Activated CD8-positive, alpha-beta memory T cell treated with anti-CD3 and anti-CD28 coated beads, Interleukin-2, amount 10 ng/mL, durations not matched to agents 7 days and 5 days (primary cell): Measurements from ENCODE around the gene OR1G1. TPM values are rescaled to one million over a fixed set of nuclear protein-coding genes. Genes with fewer than 3 reads are reported as not detected.
"Not testable (repeated sequence)": the region's sequence is repeated elsewhere in the genome, so short reads cannot be mapped to it uniquely, and the experiment has no call there.

Experiments used
- ATAC-seq: fragments of 150-1000 bp; cut with Tn5 transposase; one replicate; pipeline ENCODE4 v1.10.0; 2021; ENCODE audit warnings: moderate library complexity
- CTCF ChIA-PET: fragments of 350-600 bp; sonication (Branson Sonifier 250); formaldehyde crosslinking; loops from one replicate; lab custom pipeline; 2021; ENCODE audit warnings: antibody characterized with exemption; lab: Charles Lee
- DNase-seq: peaks from one replicate; pipeline ENCODE4 v3.0.0-alpha.2; 2020
- H3K27ac Mint-ChIP-seq: one replicate; pipeline ENCODE4 v1.8.0; 2021; ENCODE audit warnings: mild to moderate bottlenecking, mixed read lengths
- H3K27me3 Mint-ChIP-seq: one replicate; pipeline ENCODE4 v1.8.0; 2021; ENCODE audit warnings: mixed read lengths
- H3K36me3 Mint-ChIP-seq: one replicate; pipeline ENCODE4 v1.8.0; 2021; ENCODE audit warnings: mild to moderate bottlenecking, mixed read lengths
- H3K4me1 Mint-ChIP-seq: one replicate; pipeline ENCODE4 v1.8.0; 2021; ENCODE audit warnings: mixed read lengths
- H3K4me3 Mint-ChIP-seq: one replicate; pipeline ENCODE4 v1.8.0; 2021; ENCODE audit warnings: mild to moderate bottlenecking, moderate library complexity, mixed read lengths
- H3K9me3 Mint-ChIP-seq: one replicate; pipeline ENCODE4 v1.8.0; 2022; ENCODE audit warnings: low read depth, mixed read lengths
- total RNA-seq, 2 experiments: library from RNA; stranded (reverse); gene quantifications; one replicate each; pipeline ENCODE4 v1.2.3, GENCODE V29; 2021

The OR1G1 gene
- not detected for total RNA-seq

DNA sequence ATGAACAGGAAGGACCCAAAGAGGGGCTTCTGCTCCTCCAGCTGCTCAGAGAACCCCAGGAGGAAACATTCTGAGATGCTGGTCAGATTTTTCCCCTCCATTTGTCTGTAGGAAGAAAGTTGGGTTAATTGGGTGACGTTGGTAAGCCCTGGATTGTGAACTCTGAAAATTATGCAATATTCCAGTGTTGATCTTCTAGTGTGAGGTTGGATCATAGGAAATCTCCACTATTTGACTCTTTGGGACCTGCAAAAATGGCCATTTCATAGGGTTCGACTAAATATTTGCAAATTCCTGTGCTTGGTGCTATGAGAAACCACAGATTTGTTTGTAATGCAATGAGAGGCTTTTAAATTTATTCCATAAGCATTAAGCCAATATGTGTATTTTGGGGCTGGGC is at the start of gene OR1G1:
TSS of gene OR1G1 (minus strand) at position 101 of the 400 bp plus-strand sequence. CDS start at position 101, 0 bp downstream.
- Mint-ChIP-seq H3K4me1 (no peaks in the 10 kb centered on the region), H3K36me3 (no peaks in the 10 kb centered on the region), H3K27me3 (peaks cover 5% of the 10 kb centered on the region), H3K9me3 (no peaks in the 10 kb centered on the region), H3K27ac (no peak within 1 kb of the TSS), H3K4me3 (no peak within 1 kb of the TSS)
- ATAC-seq (no peak), DNase-seq (no peak)
- CTCF ChIA-PET = no interaction called here

DNA sequence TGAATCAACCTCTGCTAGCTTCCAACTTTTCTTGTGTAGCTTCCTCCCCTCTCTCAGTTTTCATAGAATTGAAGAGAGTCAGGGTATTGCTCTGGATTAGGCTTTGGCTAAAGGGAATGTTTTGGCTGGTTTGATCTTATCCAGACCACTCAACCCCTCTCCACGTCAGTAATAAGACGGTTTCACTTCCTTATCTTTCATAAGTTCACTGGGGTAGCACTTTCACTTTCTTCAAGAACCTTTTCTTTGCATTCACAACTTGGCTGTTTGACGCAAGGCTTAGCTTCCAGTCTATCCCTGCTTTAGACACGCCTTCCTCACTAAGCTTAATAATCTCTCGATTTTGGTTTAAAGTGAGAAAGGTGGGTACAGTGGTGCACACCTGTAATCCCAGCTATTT is 40.2 kb upstream of the OR1G1 start:
- Mint-ChIP-seq H3K9me3 (no peaks in the 10 kb centered on the region), H3K4me1 (no peaks in the 10 kb centered on the region), H3K27ac (no peak overlapping the region), H3K4me3 (no peak overlapping the region), H3K27me3 (no peaks in the 10 kb centered on the region), H3K36me3 (no peaks in the 10 kb centered on the region)
- CTCF ChIA-PET = no interaction called here
- ATAC-seq = no peak
- no peak for DNase-seq

DNA sequence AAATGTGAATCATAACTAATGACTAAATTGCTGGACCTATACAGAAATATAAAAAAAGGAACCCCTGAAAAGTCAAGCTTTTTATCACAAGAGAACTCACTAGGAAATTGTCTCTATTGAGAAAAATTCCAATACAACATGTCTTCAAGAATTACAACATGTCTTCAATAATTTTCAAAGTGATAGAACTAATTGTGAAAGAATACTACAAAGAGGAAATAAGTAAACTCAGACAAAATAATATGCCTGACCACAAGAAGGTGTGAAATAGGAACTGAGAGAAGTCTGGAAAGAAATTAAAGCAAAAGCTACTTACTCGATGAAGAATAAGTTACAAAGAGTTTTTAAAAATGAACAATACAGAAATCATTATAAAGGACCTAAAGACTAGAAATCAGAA is 29.9 kb upstream of the OR1G1 start:
- no peaks in the 10 kb centered on the region for H3K36me3 Mint-ChIP-seq
- H3K27ac Mint-ChIP-seq = no peak overlapping the region
- ATAC-seq = no peak
- no peak overlapping the region for H3K4me3 Mint-ChIP-seq
- CTCF ChIA-PET = interaction anchor here (0.7 kb wide), 1 partner anchor 1449 kb away, joined by 3 read pairs; no protein-coding TSS in a partner anchor
- DNase-seq = no peak
- H3K4me1 Mint-ChIP-seq = no peaks in the 10 kb centered on the region
- H3K27me3 Mint-ChIP-seq = peaks cover 10% of the 10 kb centered on the region
- H3K9me3 Mint-ChIP-seq = no peaks in the 10 kb centered on the region

DNA sequence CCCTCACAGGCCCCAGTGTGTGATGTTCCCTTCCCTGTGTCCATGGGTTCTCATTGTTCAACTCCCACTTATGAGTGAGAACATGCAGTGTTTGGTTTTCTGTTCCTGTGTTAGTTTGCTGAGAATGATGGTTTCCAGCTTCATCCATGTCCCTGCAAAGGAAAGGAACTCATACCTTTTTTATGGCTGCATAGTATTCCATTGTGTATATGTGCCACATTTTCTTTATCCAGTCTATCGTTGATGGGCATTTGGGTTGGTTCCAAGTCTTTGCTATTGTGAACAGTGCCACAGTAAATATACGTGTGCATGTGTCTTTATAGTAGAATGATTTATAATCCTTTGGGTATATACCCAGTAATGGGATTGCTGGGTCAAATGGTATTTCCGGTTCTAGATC is 10.1 kb upstream of the OR1G1 start:
- H3K27me3 Mint-ChIP-seq, DNase-seq, H3K4me3 Mint-ChIP-seq, H3K36me3 Mint-ChIP-seq, CTCF ChIA-PET, H3K27ac Mint-ChIP-seq, H3K4me1 Mint-ChIP-seq, ATAC-seq, H3K9me3 Mint-ChIP-seq: not testable (repeated sequence)

DNA sequence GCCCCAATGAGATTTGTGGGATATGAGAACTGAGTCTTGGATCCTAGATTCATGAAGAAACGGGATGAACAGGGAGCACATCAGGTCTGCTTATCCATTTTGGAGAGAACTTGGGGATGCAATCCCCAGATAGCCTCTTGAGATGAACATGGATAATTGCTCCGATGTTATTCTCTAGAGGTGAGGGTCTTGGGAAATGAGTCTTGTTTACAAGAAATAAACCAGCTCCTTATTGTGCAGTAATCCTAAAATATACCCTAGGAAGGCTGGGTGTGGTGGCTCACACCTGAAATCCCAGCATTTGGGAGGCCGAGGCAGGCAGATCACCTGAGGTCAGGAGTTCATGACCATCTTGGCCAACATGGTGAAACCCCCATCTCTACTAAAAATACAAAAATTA is 23.0 kb downstream of the OR1G1 start, which contains the start of gene OR1D2:
TSS of gene OR1D2 (minus strand) at position 101 of the 400 bp plus-strand sequence. CDS start 11,426 bp downstream, outside the sequence.
- CTCF ChIA-PET = no interaction called here

More for the DNA sequence above, 23.0 kb downstream of the OR1G1 start, which contains the start of gene OR1D2:
- no peak for DNase-seq
- ATAC-seq = no peak
- Mint-ChIP-seq H3K9me3 (peaks cover 6% of the 10 kb centered on the region), H3K36me3 (no peaks in the 10 kb centered on the region), H3K4me3 (no peak within 1 kb of the TSS), H3K27me3 (peaks cover 14% of the 10 kb centered on the region), H3K4me1 (no peaks in the 10 kb centered on the region), H3K27ac (no peak within 1 kb of the TSS)

Other genes starting within 250 kb of the OR1G1 start
- not detected for gene OR1D5, start 63.9 kb downstream of the OR1G1 start, total RNA-seq
- gene OR1D2, start 23.1 kb downstream of the OR1G1 start, total RNA-seq = not detected
- gene OR1A2, start 70.0 kb upstream of the OR1G1 start, total RNA-seq = not detected
- not detected for gene OR1A1, start 80.1 kb upstream of the OR1G1 start, total RNA-seq
- gene OR3A1, start 170.8 kb upstream of the OR1G1 start, total RNA-seq = under 1 TPM; 0.20 to 0.23 TPM